ENCODE data around the gene ZBTB45.

DNA sequence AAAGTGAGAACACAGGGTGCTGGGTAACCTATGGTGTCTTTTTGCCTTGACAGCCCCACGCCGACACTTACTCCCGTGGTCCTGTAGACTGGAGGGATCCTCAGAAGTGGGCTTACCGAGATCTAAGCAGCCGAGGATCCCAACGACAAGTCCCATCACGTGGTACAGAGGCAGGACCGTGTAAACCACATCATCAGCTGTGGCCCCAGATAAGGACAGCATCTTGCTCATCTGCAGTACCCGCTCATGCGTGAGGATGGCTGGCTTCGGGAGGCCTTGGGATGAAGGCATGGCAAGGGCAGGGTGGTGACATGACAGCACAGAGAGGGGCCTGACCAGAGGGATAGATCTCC, 9.9 kb downstream of the ZBTB45 start:
- TF ChIP-seq GATA3 (IDR thresholded peaks at IDR 0.05; ENCODE audit: low read depth, low read length) (no peak), GATA2 (IDR thresholded peaks at IDR 0.05; ENCODE audit: low read depth, low read length) (no peak)

Data from SH-SY5Y (cell line).